Measurements from ENCODE around the gene DTNA. TPM values are rescaled to one million over a fixed set of nuclear protein-coding genes. Genes with fewer than 3 reads are reported as not detected.

The DTNA gene
- total RNA-seq, 1 experiment from 2014 or later = 10.4 TPM

DNA sequence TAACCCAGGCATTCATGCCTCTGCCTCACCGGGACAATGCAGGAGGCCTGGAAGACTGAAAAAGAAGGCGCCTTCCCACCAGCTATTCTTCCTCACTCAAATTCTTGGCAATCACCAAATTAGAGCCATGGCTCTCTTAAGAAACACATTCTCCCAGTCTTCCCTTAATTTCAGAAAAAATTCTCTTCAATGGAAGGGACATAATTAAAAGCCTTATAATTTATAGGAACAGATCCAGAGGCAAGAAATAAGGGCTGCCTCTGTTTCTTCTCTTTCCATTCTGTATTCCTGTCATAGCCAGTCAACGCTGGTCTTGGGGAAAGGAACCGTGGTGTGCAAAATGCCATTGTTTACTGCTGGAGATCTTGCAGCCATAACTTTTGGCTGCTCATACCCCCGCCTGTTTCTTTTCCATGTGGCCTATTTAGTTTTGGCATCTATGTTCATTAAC, 32.8 kb downstream of the DTNA start:
- H3K9me3 ChIP-seq = no peaks in the 10 kb centered on the region
- intact Hi-C loops (cut with micrococcal nuclease; ENCODE audit: unreplicated experiment) = no loop called here
- H3K36me3 Mint-ChIP-seq (ENCODE audit: insufficient read depth, unreplicated experiment) = no peaks in the 10 kb centered on the region

DNA sequence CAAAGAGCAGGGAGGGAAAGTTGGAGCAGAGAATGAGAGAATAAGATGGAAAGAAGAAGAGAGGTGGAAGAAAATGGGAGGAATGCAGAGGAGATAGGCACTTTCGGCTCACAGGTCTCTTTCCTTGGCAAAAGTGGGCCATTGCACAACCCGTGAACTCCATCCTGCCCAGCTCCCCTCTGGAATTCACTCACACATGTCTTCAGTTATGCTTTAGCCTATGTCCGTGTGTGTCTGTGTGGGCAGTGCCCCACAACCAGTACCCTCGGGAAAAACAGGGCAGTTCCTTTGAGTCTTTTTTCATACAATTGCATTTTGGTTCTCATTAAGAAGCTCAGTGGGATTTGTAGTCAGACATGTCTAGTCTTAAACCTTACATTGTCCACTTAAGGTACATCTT, 34.5 kb downstream of the DTNA start:
- Histone ChIP-seq H3K36me3 (ENCODE audit: control insufficient read depth, insufficient read depth, low read length) (no peaks in the 10 kb centered on the region), H3K27me3 (replicated peaks; ENCODE audit: control insufficient read depth, insufficient read depth, low read length) (no peaks in the 10 kb centered on the region), H3K4me3 (ENCODE audit: low read depth, low read length) (no peak overlapping the region), H3K9me3 (no peaks in the 10 kb centered on the region), H3K4me1 (no peaks in the 10 kb centered on the region)
- H3K4me1 Mint-ChIP-seq (ENCODE audit: low read depth, unreplicated experiment) = no peaks in the 10 kb centered on the region
- H3K27me3 Mint-ChIP-seq (ENCODE audit: insufficient read depth, unreplicated experiment) = no peaks in the 10 kb centered on the region
- ChIA-PET POLR2A (no interaction called here), CTCF (no interaction called here)
- H3K36me3 Mint-ChIP-seq (ENCODE audit: insufficient read depth, unreplicated experiment) = no peaks in the 10 kb centered on the region
- H3K27ac Mint-ChIP-seq (ENCODE audit: unreplicated experiment) = no peak overlapping the region
- H3K9me3 Mint-ChIP-seq (ENCODE audit: unreplicated experiment) = no peaks in the 10 kb centered on the region
- BruUV-seq (replicated peaks) = no TSS peak
- intact Hi-C loops (cut with micrococcal nuclease; ENCODE audit: unreplicated experiment) = no loop called here
- H3K4me3 Mint-ChIP-seq (ENCODE audit: unreplicated experiment) = no peak overlapping the region
- TF ChIP-seq, protein P1, sequence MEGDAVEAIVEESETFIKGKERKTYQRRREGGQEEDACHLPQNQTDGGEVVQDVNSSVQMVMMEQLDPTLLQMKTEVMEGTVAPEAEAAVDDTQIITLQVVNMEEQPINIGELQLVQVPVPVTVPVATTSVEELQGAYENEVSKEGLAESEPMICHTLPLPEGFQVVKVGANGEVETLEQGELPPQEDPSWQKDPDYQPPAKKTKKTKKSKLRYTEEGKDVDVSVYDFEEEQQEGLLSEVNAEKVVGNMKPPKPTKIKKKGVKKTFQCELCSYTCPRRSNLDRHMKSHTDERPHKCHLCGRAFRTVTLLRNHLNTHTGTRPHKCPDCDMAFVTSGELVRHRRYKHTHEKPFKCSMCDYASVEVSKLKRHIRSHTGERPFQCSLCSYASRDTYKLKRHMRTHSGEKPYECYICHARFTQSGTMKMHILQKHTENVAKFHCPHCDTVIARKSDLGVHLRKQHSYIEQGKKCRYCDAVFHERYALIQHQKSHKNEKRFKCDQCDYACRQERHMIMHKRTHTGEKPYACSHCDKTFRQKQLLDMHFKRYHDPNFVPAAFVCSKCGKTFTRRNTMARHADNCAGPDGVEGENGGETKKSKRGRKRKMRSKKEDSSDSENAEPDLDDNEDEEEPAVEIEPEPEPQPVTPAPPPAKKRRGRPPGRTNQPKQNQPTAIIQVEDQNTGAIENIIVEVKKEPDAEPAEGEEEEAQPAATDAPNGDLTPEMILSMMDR (IDR thresholded peaks at IDR 0.05; ENCODE audit: insufficient read depth in 1 of 2, low read depth in 1 of 2, low read length in 1 of 2, severe bottlenecking in 1 of 2, unreplicated experiment in 1 of 2) = no peak
- DNase-seq = no peak

More for the DNA sequence above, 32.8 kb downstream of the DTNA start:
- Histone ChIP-seq H3K4me1 (peaks cover 9% of the 10 kb centered on the region), H3K4me3 (ENCODE audit: low read depth, low read length) (no peak overlapping the region), H3K36me3 (ENCODE audit: control insufficient read depth, insufficient read depth, low read length) (no peaks in the 10 kb centered on the region), H3K27me3 (replicated peaks; ENCODE audit: control insufficient read depth, insufficient read depth, low read length) (no peaks in the 10 kb centered on the region)
- Mint-ChIP-seq H3K4me3 (ENCODE audit: unreplicated experiment) (no peak overlapping the region), H3K27ac (ENCODE audit: unreplicated experiment) (no peak overlapping the region), H3K27me3 (ENCODE audit: insufficient read depth, unreplicated experiment) (no peaks in the 10 kb centered on the region), H3K9me3 (ENCODE audit: unreplicated experiment) (no peaks in the 10 kb centered on the region), H3K4me1 (ENCODE audit: low read depth, unreplicated experiment) (peaks cover 7% of the 10 kb centered on the region)
- BruUV-seq (replicated peaks) = no TSS peak
- TF ChIP-seq, protein P1 (IDR thresholded peaks at IDR 0.05; ENCODE audit: insufficient read depth in 1 of 2, low read depth in 1 of 2, low read length in 1 of 2, severe bottlenecking in 1 of 2, unreplicated experiment in 1 of 2) = no peak
- DNase-seq = no peak
- CTCF ChIA-PET = no interaction called here
- POLR2A ChIA-PET = no interaction called here

DNA sequence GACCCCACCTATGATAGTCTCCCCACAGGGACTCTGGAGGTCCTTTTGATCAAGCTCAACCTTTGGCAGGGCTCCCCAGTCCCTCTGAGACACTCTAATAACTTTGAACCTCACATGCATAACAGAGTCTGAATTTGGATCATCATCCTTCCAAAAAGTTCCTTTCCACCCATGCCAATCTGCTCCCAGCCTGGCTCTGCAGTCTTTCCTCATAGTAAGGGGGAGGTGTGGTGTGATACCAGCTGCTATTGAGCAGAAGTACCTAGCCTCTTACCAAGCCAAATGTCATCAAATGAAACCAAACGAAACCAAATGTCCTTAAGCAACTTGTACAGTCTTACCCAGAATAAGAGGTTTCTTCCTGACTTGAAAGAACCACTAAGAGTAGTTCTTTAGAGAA, 36.5 kb downstream of the DTNA start:
- BruUV-seq (replicated peaks) = no TSS peak
- TF ChIP-seq, protein P1 (IDR thresholded peaks at IDR 0.05; ENCODE audit: insufficient read depth in 1 of 2, low read depth in 1 of 2, low read length in 1 of 2, severe bottlenecking in 1 of 2, unreplicated experiment in 1 of 2) = no peak
- H3K27ac Mint-ChIP-seq (ENCODE audit: unreplicated experiment) = no peak overlapping the region
- H3K4me1 ChIP-seq = no peaks in the 10 kb centered on the region
- ChIA-PET POLR2A (no interaction called here), CTCF (no interaction called here)
- no peaks in the 10 kb centered on the region for H3K36me3 ChIP-seq (ENCODE audit: control insufficient read depth, insufficient read depth, low read length)
- no peak overlapping the region for H3K4me3 Mint-ChIP-seq (ENCODE audit: unreplicated experiment)
- intact Hi-C loops (cut with micrococcal nuclease; ENCODE audit: unreplicated experiment) = no loop called here
- no peaks in the 10 kb centered on the region for H3K27me3 Mint-ChIP-seq (ENCODE audit: insufficient read depth, unreplicated experiment)
- no peaks in the 10 kb centered on the region for H3K27me3 ChIP-seq (replicated peaks; ENCODE audit: control insufficient read depth, insufficient read depth, low read length)
- no peaks in the 10 kb centered on the region for H3K4me1 Mint-ChIP-seq (ENCODE audit: low read depth, unreplicated experiment)
- H3K9me3 ChIP-seq = no peaks in the 10 kb centered on the region
- peaks cover 8% of the 10 kb centered on the region for H3K9me3 Mint-ChIP-seq (ENCODE audit: unreplicated experiment)
- no peaks in the 10 kb centered on the region for H3K36me3 Mint-ChIP-seq (ENCODE audit: insufficient read depth, unreplicated experiment)
- no peak for DNase-seq
- no peak overlapping the region for H3K4me3 ChIP-seq (ENCODE audit: low read depth, low read length)
